GM23338 (cell line): ENCODE data around the gene KMT2C.

Source experiments
- CREB1 ChIP-seq: fragments of 250-450 bp; sonication (Bioruptor Pico); IDR thresholded peaks from 2 replicates; pipeline ENCODE4 v1.5.0; 2020; ENCODE audit warnings: low read depth, mild to moderate bottlenecking, moderate library complexity
- JUNB ChIP-seq: IDR thresholded peaks from one replicate; pipeline ENCODE4 v1.6.1; 2016; ENCODE audit warnings: antibody characterized with exemption; ENCODE audit not compliant: unreplicated experiment

- TF ChIP-seq CREB1 (no peak), JUNB (no peak)
These were observed 233.7 kb downstream of the KMT2C start for GRCh38 chr7:152202056-152202455.
